IMR-90 (cell line): ENCODE measurements around the gene NPS. TPM values are rescaled to one million over a fixed set of nuclear protein-coding genes. Genes with fewer than 3 reads are reported as not detected.

ENCODE experiments used
- ATAC-seq: fragments of 200-7000 bp; cut with Tn5 transposase; 2 replicates; pipeline ENCODE4 v1.9.1; 2020; ENCODE audit warnings: low read depth, mild to moderate bottlenecking, moderate library complexity
- BruUV-seq: library from RNA; stranded (reverse); fragments of 400-500 nt; replicated peaks from 2 replicates; lab custom pipeline; 2021; lab: Mats Ljungman, UMichigan
- CTCF ChIA-PET: fragments of 300-600 bp; formaldehyde crosslinking; extraction: SDS; loops from one replicate; lab custom pipeline; 2021; ENCODE audit warnings: antibody characterized with exemption; lab: Yijun Ruan, JAX
- POLR2A ChIA-PET: fragments of 300-600 bp; sonication (Branson Sonifier 250); formaldehyde crosslinking; loops from one replicate; lab custom pipeline; 2022; ENCODE audit warnings: antibody characterized with exemption; ENCODE audit not compliant: unreplicated experiment; lab: Charles Lee
- DNase-seq: peaks from one replicate; pipeline ENCODE4 v3.0.0; 2013
- H2AFZ ChIP-seq: replicated peaks from 2 replicates; pipeline ENCODE3; 2013; ENCODE audit warnings: low read length, mild to moderate bottlenecking; ENCODE audit not compliant: poor library complexity
- H2AK5ac ChIP-seq: 2 replicates; pipeline ENCODE4 v1.6.1; 2013; ENCODE audit warnings: low read depth, low read length, inconsistent platforms
- H2AK9ac ChIP-seq: replicated peaks from 2 replicates; pipeline ENCODE3; 2013; ENCODE audit warnings: mild to moderate bottlenecking, low read depth, low read length, moderate library complexity; ENCODE audit not compliant: poor library complexity
- H2BK120ac ChIP-seq: 2 replicates; pipeline ENCODE4 v1.6.1; 2013; ENCODE audit warnings: low read depth, low read length, inconsistent platforms
- H2BK15ac ChIP-seq: 3 replicates; pipeline ENCODE4 v1.6.1; 2013; ENCODE audit warnings: low read depth, low read length, inconsistent platforms
- H2BK20ac ChIP-seq: 2 replicates; pipeline ENCODE4 v1.6.1; 2013; ENCODE audit warnings: low read depth, mild to moderate bottlenecking, inconsistent platforms, low read length, moderate library complexity
- H2BK5ac ChIP-seq: 2 replicates; pipeline ENCODE4 v1.6.1; 2013; ENCODE audit warnings: mild to moderate bottlenecking, low read depth, low read length, inconsistent platforms; ENCODE audit not compliant: poor library complexity, severe bottlenecking
- H3K14ac ChIP-seq: replicated peaks from 2 replicates; pipeline ENCODE4 v1.6.1; 2013; ENCODE audit warnings: low read depth, low read length, inconsistent platforms
- H3K18ac ChIP-seq: 2 replicates; pipeline ENCODE4 v1.6.1; 2013; ENCODE audit warnings: low read depth, low read length, control low read depth
- H3K23ac ChIP-seq: 2 replicates; pipeline ENCODE4 v1.6.1; 2013; ENCODE audit warnings: low read depth, low read length, inconsistent platforms
- H3K27ac ChIP-seq: 2 replicates; pipeline ENCODE4 v1.5.1; 2013; ENCODE audit warnings: mild to moderate bottlenecking, control low read depth, low read length; ENCODE audit not compliant: insufficient read depth
- H3K27me3 ChIP-seq: 2 replicates; pipeline ENCODE4 v1.6.1; 2013; ENCODE audit warnings: low read length; ENCODE audit not compliant: control insufficient read depth, insufficient read depth
- H3K36me3 ChIP-seq: 2 replicates; pipeline ENCODE4 v1.6.1; 2013; ENCODE audit warnings: low read length, mixed read lengths; ENCODE audit not compliant: control insufficient read depth, insufficient read depth
- H3K4ac ChIP-seq: 2 replicates; pipeline ENCODE4 v1.6.1; 2013; ENCODE audit warnings: low read depth, low read length, inconsistent platforms
- H3K4me1 ChIP-seq: 2 replicates; pipeline ENCODE4 v1.6.1; 2013; ENCODE audit warnings: low read length, mixed read lengths; ENCODE audit not compliant: control insufficient read depth, insufficient read depth
- H3K4me2 ChIP-seq: 2 replicates; pipeline ENCODE4 v1.6.1; 2013; ENCODE audit warnings: low read depth, mild to moderate bottlenecking, control low read depth, low read length, moderate library complexity
- H3K4me3 ChIP-seq: 2 replicates; pipeline ENCODE4 v1.5.1; 2013; ENCODE audit warnings: low read depth, mild to moderate bottlenecking, control low read depth, low read length, moderate library complexity; ENCODE audit not compliant: insufficient read depth
- H3K56ac ChIP-seq: 2 replicates; pipeline ENCODE4 v1.6.1; 2013; ENCODE audit warnings: low read length, inconsistent platforms; ENCODE audit not compliant: insufficient read depth; ENCODE audit errors: extremely low read depth
- H3K79me1 ChIP-seq, 2 experiments: 2 replicates each; pipeline ENCODE4 v1.6.1; 2013; ENCODE audit warnings: low read length in 2 of 2, inconsistent platforms in 1 of 2, low read depth in 1 of 2
- H3K9ac ChIP-seq: 2 replicates; pipeline ENCODE4 v1.6.1; 2013; ENCODE audit warnings: low read depth, low read length, control low read depth
- H3K9me1 ChIP-seq: 2 replicates; pipeline ENCODE4 v1.6.1; 2013; ENCODE audit warnings: low read length, inconsistent platforms; ENCODE audit not compliant: insufficient read depth
- H3K9me3 ChIP-seq: 2 replicates; pipeline ENCODE4 v1.6.1; 2013; ENCODE audit warnings: low read length; ENCODE audit not compliant: control insufficient read depth, insufficient read depth
- H4K20me1 ChIP-seq: 2 replicates; pipeline ENCODE4 v1.6.1; 2013; ENCODE audit warnings: low read length, inconsistent platforms; ENCODE audit not compliant: insufficient read depth
- H4K5ac ChIP-seq: 2 replicates; pipeline ENCODE4 v1.6.1; 2013; ENCODE audit warnings: mild to moderate bottlenecking, low read depth, low read length, control low read depth
- H4K8ac ChIP-seq, 2 experiments: 2 replicates each; pipeline ENCODE4 v1.6.1; 2013; ENCODE audit warnings: low read depth in 2 of 2, low read length in 2 of 2, control low read depth in 1 of 2, inconsistent platforms in 1 of 2
- H4K91ac ChIP-seq: 2 replicates; pipeline ENCODE4 v1.6.1; 2013; ENCODE audit warnings: low read depth, low read length, inconsistent platforms; ENCODE audit not compliant: insufficient read depth
- BHLHE40 ChIP-seq: fragments of 150-350 bp; IDR thresholded peaks from 2 replicates; pipeline ENCODE4 v1.6.1; 2016; ENCODE audit warnings: mild to moderate bottlenecking, low read depth, low read length
- CEBPB ChIP-seq: IDR thresholded peaks from 2 replicates; pipeline ENCODE4 v1.6.1; 2012; ENCODE audit warnings: low read depth, low read length, improper control_type of control experiment
- CHD1 ChIP-seq: IDR thresholded peaks from 2 replicates; pipeline ENCODE4 v1.6.1; 2012; ENCODE audit warnings: low read depth, low read length, improper control_type of control experiment
- ELK1 ChIP-seq: fragments of 150-350 bp; IDR thresholded peaks from 2 replicates; pipeline ENCODE4 v1.6.1; 2016; ENCODE audit warnings: low read depth, mild to moderate bottlenecking, low read length, moderate library complexity, borderline replicate concordance
- FOS ChIP-seq: fragments of 150-350 bp; IDR thresholded peaks from 2 replicates; pipeline ENCODE4 v1.6.1; 2016; ENCODE audit warnings: low read depth, low read length
- MAFK ChIP-seq: IDR thresholded peaks from 2 replicates; pipeline ENCODE4 v1.6.1; 2012; ENCODE audit warnings: low read depth, low read length, improper control_type of control experiment
- MAZ ChIP-seq: IDR thresholded peaks from 2 replicates; pipeline ENCODE4 v1.6.1; 2012; ENCODE audit warnings: low read depth, mild to moderate bottlenecking, low read length, improper control_type of control experiment, moderate library complexity, borderline replicate concordance
- MXI1 ChIP-seq: IDR thresholded peaks from 2 replicates; pipeline ENCODE4 v1.6.1; 2012; ENCODE audit warnings: low read depth, mild to moderate bottlenecking, low read length, moderate library complexity, borderline replicate concordance
- NFE2L2 ChIP-seq: fragments of 150-350 bp; IDR thresholded peaks from 2 replicates; pipeline ENCODE4 v1.6.1; 2016; ENCODE audit warnings: low read depth, mild to moderate bottlenecking, low read length
- POLR2A ChIP-seq: IDR thresholded peaks from 2 replicates; pipeline ENCODE4 v1.6.1; 2012; ENCODE audit warnings: mild to moderate bottlenecking, low read depth, low read length
- RAD21 ChIP-seq: IDR thresholded peaks from 2 replicates; pipeline ENCODE4 v1.6.1; 2012; ENCODE audit warnings: low read length, improper control_type of control experiment
- RCOR1 ChIP-seq: IDR thresholded peaks from 2 replicates; pipeline ENCODE4 v1.6.1; 2012; ENCODE audit warnings: mild to moderate bottlenecking, low read length, improper control_type of control experiment; ENCODE audit not compliant: insufficient replicate concordance
- RFX5 ChIP-seq: IDR thresholded peaks from 2 replicates; pipeline ENCODE4 v1.8.0; 2012; ENCODE audit warnings: low read depth, mild to moderate bottlenecking, low read length, moderate library complexity
- SMC3 ChIP-seq: fragments of 150-350 bp; IDR thresholded peaks from 2 replicates; pipeline ENCODE4 v1.6.1; 2016; ENCODE audit warnings: low read depth, mild to moderate bottlenecking, antibody characterized with exemption, low read length, moderate library complexity
- WGBS, 2 experiments: methylation state at CpG; one replicate each; pipeline versions ENCODE4 v1.1.5 to v1.1.7; 2013; ENCODE audit warnings: missing lambda C conversion rate in 2 of 2; ENCODE audit not compliant: insufficient read length in 1 of 2; ENCODE audit errors: extremely low coverage in 2 of 2; 5-methylcytosine and 5-hydroxymethylcytosine counted together
- dilution Hi-C: fragments of 300-500 bp; cut with HindIII; formaldehyde crosslinking; loops from one replicate; pipeline ENCODE4 v1.14.3; 2018; ENCODE audit warnings: low sequenced_read_pairs; ENCODE audit not compliant: unreplicated experiment
- in situ Hi-C: fragments of 300-500 bp; cut with MboI; formaldehyde crosslinking; loops from 3 replicates; pipeline ENCODE4 v1.14.3; 2019; ENCODE audit warnings: low sequenced_read_pairs, inconsistent platforms, mixed read lengths
- intact Hi-C: fragments of 100-400 bp; cut with micrococcal nuclease; formaldehyde crosslinking; loops from 2 replicates; pipeline ENCODE4 v1.10.0; 2022
- polyA plus RNA-seq, 3 experiments: library from polyadenylated mRNA; depleted of rRNA; stranded (reverse); fragments of >200 nt; gene quantifications; 2 replicates each; pipeline ENCODE4 v1.2.3, GENCODE V29; 2012; ENCODE audit warnings: low replicate concordance in 1 of 3
- total RNA-seq: library from RNA; depleted of rRNA; stranded (reverse); fragments of >200 nt; gene quantifications from 2 replicates; pipeline ENCODE4 v1.2.3, GENCODE V29; 2012
- TF ChIP-seq, protein P1 (sequence below): fragments of 150-350 bp; IDR thresholded peaks from 2 replicates; pipeline ENCODE4 v1.6.1; 2017; ENCODE audit warnings: mild to moderate bottlenecking, antibody characterized with exemption, low read length, low read depth
- TF ChIP-seq, protein P2 (sequence below): conservative IDR thresholded peaks from 2 replicates; pipeline ENCODE4 v1.5.1; 2012; ENCODE audit warnings: mild to moderate bottlenecking, low read depth, low read length, improper control_type of control experiment

NPS gene
- total and polyA plus RNA-seq, 2 of the 4 experiments (the other 2 are of a cell fraction), result not detected

DNA sequence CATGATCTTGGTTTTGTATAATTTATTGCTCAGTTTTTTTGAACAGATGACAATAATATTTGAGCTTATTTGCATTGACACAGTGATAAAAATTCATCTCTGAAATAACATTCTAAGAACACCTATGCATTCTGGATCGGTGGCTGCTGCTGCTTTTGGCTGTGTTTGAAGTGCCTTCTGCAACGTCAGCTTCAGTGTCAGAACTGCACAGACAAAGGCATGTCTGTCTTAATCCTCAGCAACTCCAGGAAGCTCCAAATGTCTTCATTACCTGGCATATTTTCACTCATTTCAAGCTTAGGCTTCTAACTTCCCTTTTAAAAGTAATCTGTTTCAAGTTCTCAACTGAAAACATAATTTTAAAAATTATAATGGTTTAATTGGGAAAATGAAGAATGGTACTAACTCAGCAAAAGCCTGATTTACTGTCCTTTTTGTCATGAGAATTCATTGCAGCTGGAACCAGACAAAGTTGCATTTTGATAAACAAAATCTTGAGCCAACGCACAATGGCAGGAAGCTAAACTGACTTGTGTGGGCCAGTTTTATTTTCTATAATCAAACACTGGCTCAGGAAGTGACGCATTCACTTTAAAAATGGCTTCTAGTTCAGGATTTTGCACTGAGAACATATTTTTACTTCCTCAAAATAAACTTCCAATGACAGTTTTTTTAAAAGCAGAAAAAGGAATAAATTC is 38.7 kb downstream of the NPS start:
- H3K4me1 ChIP-seq, result no peaks in the 10 kb centered on the region
- no peaks in the 10 kb centered on the region for H3K9me1 ChIP-seq
- no peak overlapping the region for H2AFZ ChIP-seq
- no peak overlapping the region for H3K4ac ChIP-seq
- POLR2A ChIA-PET, result no interaction called here
- H2BK15ac ChIP-seq, result no peak overlapping the region
- H3K56ac ChIP-seq, result no peak overlapping the region
- DNase-seq, result no peak
- no peak overlapping the region for H2AK9ac ChIP-seq
- in situ Hi-C loops, result no loop called here
- no peak overlapping the region for H4K91ac ChIP-seq
- CTCF ChIA-PET, result no interaction called here
- no peak overlapping the region for H2BK5ac ChIP-seq
- no peak overlapping the region for H2AK5ac ChIP-seq
- no peak overlapping the region for H4K8ac ChIP-seq
- no peak overlapping the region for H2BK120ac ChIP-seq
- no peak for TF ChIP-seq CEBPB
- TF ChIP-seq, protein P1, sequence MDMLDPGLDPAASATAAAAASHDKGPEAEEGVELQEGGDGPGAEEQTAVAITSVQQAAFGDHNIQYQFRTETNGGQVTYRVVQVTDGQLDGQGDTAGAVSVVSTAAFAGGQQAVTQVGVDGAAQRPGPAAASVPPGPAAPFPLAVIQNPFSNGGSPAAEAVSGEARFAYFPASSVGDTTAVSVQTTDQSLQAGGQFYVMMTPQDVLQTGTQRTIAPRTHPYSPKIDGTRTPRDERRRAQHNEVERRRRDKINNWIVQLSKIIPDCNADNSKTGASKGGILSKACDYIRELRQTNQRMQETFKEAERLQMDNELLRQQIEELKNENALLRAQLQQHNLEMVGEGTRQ, result no peak
- TF ChIP-seq RAD21, result no peak
- no peak for TF ChIP-seq MAFK
- no peak for TF ChIP-seq ELK1
- no peak for TF ChIP-seq BHLHE40
- TF ChIP-seq CHD1, result no peak
- TF ChIP-seq RCOR1, result no peak
- TF ChIP-seq RFX5, result no peak
- no peak for TF ChIP-seq FOS
- TF ChIP-seq POLR2A, result no peak
- TF ChIP-seq MAZ, result no peak
- no peak for TF ChIP-seq NFE2L2
- no peak for TF ChIP-seq MXI1
- TF ChIP-seq SMC3, result no peak
- TF ChIP-seq, protein P2, sequence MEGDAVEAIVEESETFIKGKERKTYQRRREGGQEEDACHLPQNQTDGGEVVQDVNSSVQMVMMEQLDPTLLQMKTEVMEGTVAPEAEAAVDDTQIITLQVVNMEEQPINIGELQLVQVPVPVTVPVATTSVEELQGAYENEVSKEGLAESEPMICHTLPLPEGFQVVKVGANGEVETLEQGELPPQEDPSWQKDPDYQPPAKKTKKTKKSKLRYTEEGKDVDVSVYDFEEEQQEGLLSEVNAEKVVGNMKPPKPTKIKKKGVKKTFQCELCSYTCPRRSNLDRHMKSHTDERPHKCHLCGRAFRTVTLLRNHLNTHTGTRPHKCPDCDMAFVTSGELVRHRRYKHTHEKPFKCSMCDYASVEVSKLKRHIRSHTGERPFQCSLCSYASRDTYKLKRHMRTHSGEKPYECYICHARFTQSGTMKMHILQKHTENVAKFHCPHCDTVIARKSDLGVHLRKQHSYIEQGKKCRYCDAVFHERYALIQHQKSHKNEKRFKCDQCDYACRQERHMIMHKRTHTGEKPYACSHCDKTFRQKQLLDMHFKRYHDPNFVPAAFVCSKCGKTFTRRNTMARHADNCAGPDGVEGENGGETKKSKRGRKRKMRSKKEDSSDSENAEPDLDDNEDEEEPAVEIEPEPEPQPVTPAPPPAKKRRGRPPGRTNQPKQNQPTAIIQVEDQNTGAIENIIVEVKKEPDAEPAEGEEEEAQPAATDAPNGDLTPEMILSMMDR, result no peak
- H3K9ac ChIP-seq, result no peak overlapping the region
- no peak overlapping the region for H2BK20ac ChIP-seq
- no peak overlapping the region for H3K4me3 ChIP-seq
- no peak overlapping the region for H3K27ac ChIP-seq
- H3K27me3 ChIP-seq, result no peaks in the 10 kb centered on the region
- H3K9me3 ChIP-seq, result peaks cover 8% of the 10 kb centered on the region
- H3K4me2 ChIP-seq, result no peak overlapping the region
- H4K5ac ChIP-seq, result no peak overlapping the region
- no peaks in the 10 kb centered on the region for H4K20me1 ChIP-seq
- WGBS, 2 experiments, result 20% methylated on average over 2 of the region's 4 CpGs; no CpG with 5 or more reads in 1 of the 2 experiments
- intact Hi-C loops, result no loop called here
- no TSS peak for BruUV-seq
- no peaks in the 10 kb centered on the region for H3K36me3 ChIP-seq
- ATAC-seq, result no peak
- dilution Hi-C loops, result no loop called here
- no peak overlapping the region for H3K14ac ChIP-seq
- H3K23ac ChIP-seq, result no peak overlapping the region
- H3K79me1 ChIP-seq, result no peaks in the 10 kb centered on the region
- H3K18ac ChIP-seq, result no peak overlapping the region
